ENCODE data around the gene BCAP31.
A peak's percentile ranks its signal among the peaks of the same experiment; 100 is the strongest.
"Not testable (repeated sequence)": the region's sequence is repeated elsewhere in the genome, so short reads cannot be mapped to it uniquely, and the experiment has no call there.

Gene BCAP31

GRCh38 chrX:153696538-153696937 lies 27.6 kb downstream of the BCAP31 start:
- DNase-seq (ENCODE audit: low read depth in 3 of 3, low spot score in 1 of 3) = not testable (repeated sequence)

- no peak for DNase-seq (ENCODE audit: low read depth in 3 of 3, low spot score in 1 of 3)
These were observed 28.1 kb downstream of the BCAP31 start for GRCh38 chrX:153696100-153696499.

GRCh38 chrX:153694687-153695270 lies 29.4 kb downstream of the BCAP31 start:
- no peak for DNase-seq (ENCODE audit: low read depth in 3 of 3, low spot score in 1 of 3)

- not testable (repeated sequence) for DNase-seq (ENCODE audit: low read depth in 3 of 3, low spot score in 1 of 3)
These were observed 29.9 kb downstream of the BCAP31 start for GRCh38 chrX:153694256-153694655.

GRCh38 chrX:153693216-153694086 lies 30.7 kb downstream of the BCAP31 start:
- DNase-seq (ENCODE audit: low read depth in 3 of 3, low spot score in 1 of 3) = no peak

GRCh38 chrX:153692611-153693156 lies 31.5 kb downstream of the BCAP31 start:
- DNase-seq (ENCODE audit: low read depth in 3 of 3, low spot score in 1 of 3) = no peak

- DNase-seq (ENCODE audit: low read depth in 3 of 3, low spot score in 1 of 3) = no peak
These were observed 32.2 kb downstream of the BCAP31 start for GRCh38 chrX:153692003-153692402.

GRCh38 chrX:153691032-153691827 lies 33.0 kb downstream of the BCAP31 start:
- DNase-seq (ENCODE audit: low read depth in 3 of 3, low spot score in 1 of 3) = not testable (repeated sequence)

- no peak for DNase-seq (ENCODE audit: low read depth in 3 of 3, low spot score in 1 of 3)
These were observed 33.7 kb downstream of the BCAP31 start for GRCh38 chrX:153690466-153690865.

- DNase-seq (ENCODE audit: low read depth in 3 of 3, low spot score in 1 of 3) = no peak
These were observed 34.3 kb downstream of the BCAP31 start for GRCh38 chrX:153689654-153690465.

GRCh38 chrX:153688911-153689590 lies 35.1 kb downstream of the BCAP31 start:
- DNase-seq (ENCODE audit: low read depth in 3 of 3, low spot score in 1 of 3) = no peak

GRCh38 chrX:153688506-153688905 lies 35.7 kb downstream of the BCAP31 start:
- DNase-seq (ENCODE audit: low read depth in 3 of 3, low spot score in 1 of 3) = no peak

GRCh38 chrX:153688071-153688470 lies 36.1 kb downstream of the BCAP31 start:
- no peak for DNase-seq (ENCODE audit: low read depth in 3 of 3, low spot score in 1 of 3)

GRCh38 chrX:153687121-153688039 lies 36.8 kb downstream of the BCAP31 start, which contains the start of gene SLC6A8:
Gene SLC6A8 (plus strand): TSS chrX:153687926. CDS start chrX:153688575, 649 bp downstream.
- peak in 1 of 3 donors; percentile 20 for DNase-seq (ENCODE audit: low read depth in 3 of 3, low spot score in 1 of 3)

GRCh38 chrX:153686711-153687110 lies 37.5 kb downstream of the BCAP31 start:
- DNase-seq (ENCODE audit: low read depth in 3 of 3, low spot score in 1 of 3) = no peak

GRCh38 chrX:153685751-153686696 lies 38.2 kb downstream of the BCAP31 start:
- no peak for DNase-seq (ENCODE audit: low read depth in 3 of 3, low spot score in 1 of 3)

- DNase-seq (ENCODE audit: low read depth in 3 of 3, low spot score in 1 of 3) = no peak
These were observed 39.0 kb downstream of the BCAP31 start for GRCh38 chrX:153685156-153685536.
